HL-60 (cell line): ENCODE measurements around the gene CCDC93.

ENCODE experiments used
- DNase-seq, 2 experiments: peaks; one replicate each; pipeline ENCODE4 v3.0.0-alpha.2; 2010 to 2020; ENCODE audit warnings: low read depth in 1 of 2, low spot score in 1 of 2
- H3K27ac ChIP-seq: fragments of 250-450 bp; sonication (Bioruptor Pico); replicated peaks from 2 replicates; pipeline ENCODE4 v1.5.1; 2020; ENCODE audit warnings: mild to moderate bottlenecking, moderate library complexity
- H3K27me3 ChIP-seq: fragments of 250-450 bp; sonication (Bioruptor Pico); 2 replicates; pipeline ENCODE4 v1.5.1; 2021; ENCODE audit warnings: mild to moderate bottlenecking, moderate library complexity; ENCODE audit not compliant: insufficient read depth, poor library complexity, severe bottlenecking
- H3K4me3 ChIP-seq: replicated peaks from 2 replicates; pipeline ENCODE4 v1.5.1; 2011; ENCODE audit warnings: mild to moderate bottlenecking, control low read depth, low read length; ENCODE audit not compliant: insufficient read depth
- CTCF ChIP-seq: IDR thresholded peaks from one replicate; pipeline ENCODE4 v1.5.1; 2011; ENCODE audit warnings: low read length, control low read depth, inconsistent platforms; ENCODE audit not compliant: insufficient read depth
- GABPA ChIP-seq: IDR thresholded peaks from 2 replicates; pipeline ENCODE4 v1.6.1; 2012; ENCODE audit warnings: low read depth
- POLR2AphosphoS5 ChIP-seq: IDR thresholded peaks from 2 replicates; pipeline ENCODE4 v1.6.1; 2012; ENCODE audit warnings: low read depth
- REST ChIP-seq: IDR thresholded peaks from 2 replicates; pipeline ENCODE4 v1.6.1; 2012; ENCODE audit warnings: low read depth; ENCODE audit not compliant: insufficient replicate concordance
- SPI1 ChIP-seq: IDR thresholded peaks from 2 replicates; pipeline ENCODE4 v1.6.1; 2012; ENCODE audit warnings: low read depth, mild to moderate bottlenecking, borderline replicate concordance

CCDC93 gene

GRCh38 chr2:117888897-117889296, 125.0 kb downstream of the CCDC93 start:
- Histone ChIP-seq H3K27ac (no peak overlapping the region), H3K27me3 (no peaks in the 10 kb centered on the region), H3K4me3 (no peak overlapping the region)
- no peak for TF ChIP-seq POLR2AphosphoS5
- no peak for TF ChIP-seq CTCF
- TF ChIP-seq REST: no peak
- no peak for TF ChIP-seq GABPA
- no peak for TF ChIP-seq SPI1
- DNase-seq: no peak

GRCh38 chr2:117885308-117885707, 128.6 kb downstream of the CCDC93 start:
- Histone ChIP-seq H3K4me3 (no peak overlapping the region), H3K27me3 (no peaks in the 10 kb centered on the region), H3K27ac (no peak overlapping the region)
- TF ChIP-seq GABPA: no peak
- no peak for TF ChIP-seq CTCF
- no peak for TF ChIP-seq SPI1
- no peak for TF ChIP-seq REST
- TF ChIP-seq POLR2AphosphoS5: no peak
- no peak for DNase-seq

- DNase-seq: no peak
- H3K27me3 ChIP-seq: no peaks in the 10 kb centered on the region
- TF ChIP-seq CTCF (no peak), REST (no peak), SPI1 (no peak), POLR2AphosphoS5 (no peak)
- no peak overlapping the region for H3K27ac ChIP-seq
- no peak overlapping the region for H3K4me3 ChIP-seq
These were observed 134.9 kb downstream of the CCDC93 start for GRCh38 chr2:117879003-117879402.
